Measurements from ENCODE around the gene HS3ST6.
A peak's percentile ranks its signal among the peaks of the same experiment; 100 is the strongest.
"Not testable (repeated sequence)": the region's sequence is repeated elsewhere in the genome, so short reads cannot be mapped to it uniquely, and the experiment has no call there.

The HS3ST6 gene

GRCh38 chr16:1918351-1919326 is at the start of gene HS3ST6:
TSS of gene HS3ST6 (minus strand) at chr16:1918415. CDS start at chr16:1918323, 92 bp downstream.
- Histone ChIP-seq H3K27me3 (ENCODE audit: control insufficient read depth, insufficient read depth, low read length) (peaks cover 74% of the 10 kb centered on the region), H3K36me3 (ENCODE audit: control insufficient read depth, insufficient read depth, low read length) (no peaks in the 10 kb centered on the region), H3K9me3 (ENCODE audit: control insufficient read depth, low read length) (no peaks in the 10 kb centered on the region), H3K4me3 (ENCODE audit: low read length) (no peak within 1 kb of the TSS), H3K4me1 (ENCODE audit: control insufficient read depth, insufficient read depth, low read length) (peaks cover 24% of the 10 kb centered on the region), H3K9ac (ENCODE audit: low read length) (no peak within 1 kb of the TSS)

DNA sequence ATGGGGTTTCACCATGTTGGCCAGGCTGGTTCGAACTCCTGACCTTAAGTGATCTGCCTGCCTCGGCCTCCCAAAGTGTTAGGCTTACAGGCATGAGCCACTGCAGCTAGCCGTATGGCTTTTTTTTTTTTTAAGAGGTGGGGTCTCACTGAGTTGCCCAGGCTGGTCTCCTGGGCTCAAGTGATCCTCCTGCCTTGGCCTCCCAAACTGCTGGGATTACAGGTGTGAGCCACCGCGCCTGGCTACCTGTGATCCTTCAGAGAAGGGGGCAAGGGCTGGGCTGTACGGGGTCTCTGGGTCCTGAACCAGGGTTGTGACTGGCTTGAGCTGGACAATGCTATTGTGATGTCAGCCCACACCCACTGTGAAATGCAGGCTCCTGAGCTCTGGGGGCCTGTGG is 48.2 kb upstream of the HS3ST6 start, which contains the start of gene RNF151:
TSS of gene RNF151 (plus strand) at position 397 of the 400 bp plus-strand sequence. CDS start 26 bp downstream, outside the sequence.
- Histone ChIP-seq H3K9me3 (ENCODE audit: control insufficient read depth, low read length) (no peaks in the 10 kb centered on the region), H3K27me3 (ENCODE audit: control insufficient read depth, insufficient read depth, low read length) (no peaks in the 10 kb centered on the region), H3K36me3 (ENCODE audit: control insufficient read depth, insufficient read depth, low read length) (peaks cover 13% of the 10 kb centered on the region), H3K4me3 (ENCODE audit: low read length) (peak within 1 kb of the TSS; percentile 53), H3K4me1 (ENCODE audit: control insufficient read depth, insufficient read depth, low read length) (peaks cover 8% of the 10 kb centered on the region), H3K9ac (ENCODE audit: low read length) (peak within 1 kb of the TSS; percentile 92)

GRCh38 chr16:1965396-1966001 is 47.3 kb upstream of the HS3ST6 start:
- H3K36me3 ChIP-seq (ENCODE audit: control insufficient read depth, insufficient read depth, low read length): peaks cover 13% of the 10 kb centered on the region
- no peaks in the 10 kb centered on the region for H3K27me3 ChIP-seq (ENCODE audit: control insufficient read depth, insufficient read depth, low read length)
- H3K9me3 ChIP-seq (ENCODE audit: control insufficient read depth, low read length): no peaks in the 10 kb centered on the region
- peak overlapping the region; percentile 53 for H3K4me3 ChIP-seq (ENCODE audit: low read length)
- peak overlapping the region; percentile 92 for H3K9ac ChIP-seq (ENCODE audit: low read length)
- H3K4me1 ChIP-seq (ENCODE audit: control insufficient read depth, insufficient read depth, low read length): peaks cover 8% of the 10 kb centered on the region

- Histone ChIP-seq H3K4me1 (ENCODE audit: control insufficient read depth, insufficient read depth, low read length) (peaks cover 14% of the 10 kb centered on the region), H3K36me3 (ENCODE audit: control insufficient read depth, insufficient read depth, low read length) (peaks cover 13% of the 10 kb centered on the region), H3K27me3 (ENCODE audit: control insufficient read depth, insufficient read depth, low read length) (no peaks in the 10 kb centered on the region), H3K9me3 (ENCODE audit: control insufficient read depth, low read length) (no peaks in the 10 kb centered on the region), H3K4me3 (ENCODE audit: low read length) (peak within 1 kb of the TSS; percentile 53), H3K9ac (ENCODE audit: low read length) (peak within 1 kb of the TSS; percentile 92)
These were observed 46.5 kb upstream of the HS3ST6 start, which contains the start of gene RPS2 for GRCh38 chr16:1964506-1965395. TSS of gene RPS2 (minus strand) at chr16:1964826. CDS start at chr16:1964625, 201 bp downstream.

DNA sequence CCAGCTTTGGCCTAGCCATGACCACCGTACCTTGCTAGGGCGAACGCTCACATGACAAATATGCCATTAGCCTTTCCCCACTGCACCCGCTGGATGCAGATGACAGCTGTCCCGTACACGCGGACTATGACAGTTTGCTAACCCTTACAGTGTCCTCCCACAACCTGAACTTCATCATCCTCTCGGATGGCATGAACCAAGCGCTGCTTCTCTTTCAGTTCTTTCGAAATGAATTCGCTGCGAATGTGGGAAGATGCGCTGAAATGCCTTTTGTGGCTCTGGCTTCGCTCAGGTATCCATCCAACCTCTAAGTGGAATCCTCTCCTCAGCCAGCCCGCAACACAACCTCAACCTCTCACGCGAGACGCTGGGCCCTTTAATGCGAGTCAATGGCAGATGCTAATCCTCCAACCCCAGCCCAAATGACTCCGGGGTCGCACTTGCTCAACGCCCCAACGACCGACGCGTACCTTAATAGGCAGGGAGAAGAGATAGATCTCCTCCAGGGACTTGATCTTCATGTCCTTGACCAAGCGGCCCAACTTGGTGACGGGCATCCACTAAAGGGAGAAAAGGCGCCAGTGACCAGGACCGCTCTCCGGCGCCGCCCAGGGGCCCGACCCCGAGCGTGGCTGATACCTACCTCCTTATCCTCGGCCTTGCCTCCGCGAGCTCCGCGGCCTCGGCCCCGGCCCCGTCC is 45.7 kb upstream of the HS3ST6 start:
- no peaks in the 10 kb centered on the region for H3K9me3 ChIP-seq (ENCODE audit: control insufficient read depth, low read length)
- H3K36me3 ChIP-seq (ENCODE audit: control insufficient read depth, insufficient read depth, low read length): peaks cover 13% of the 10 kb centered on the region

DNA sequence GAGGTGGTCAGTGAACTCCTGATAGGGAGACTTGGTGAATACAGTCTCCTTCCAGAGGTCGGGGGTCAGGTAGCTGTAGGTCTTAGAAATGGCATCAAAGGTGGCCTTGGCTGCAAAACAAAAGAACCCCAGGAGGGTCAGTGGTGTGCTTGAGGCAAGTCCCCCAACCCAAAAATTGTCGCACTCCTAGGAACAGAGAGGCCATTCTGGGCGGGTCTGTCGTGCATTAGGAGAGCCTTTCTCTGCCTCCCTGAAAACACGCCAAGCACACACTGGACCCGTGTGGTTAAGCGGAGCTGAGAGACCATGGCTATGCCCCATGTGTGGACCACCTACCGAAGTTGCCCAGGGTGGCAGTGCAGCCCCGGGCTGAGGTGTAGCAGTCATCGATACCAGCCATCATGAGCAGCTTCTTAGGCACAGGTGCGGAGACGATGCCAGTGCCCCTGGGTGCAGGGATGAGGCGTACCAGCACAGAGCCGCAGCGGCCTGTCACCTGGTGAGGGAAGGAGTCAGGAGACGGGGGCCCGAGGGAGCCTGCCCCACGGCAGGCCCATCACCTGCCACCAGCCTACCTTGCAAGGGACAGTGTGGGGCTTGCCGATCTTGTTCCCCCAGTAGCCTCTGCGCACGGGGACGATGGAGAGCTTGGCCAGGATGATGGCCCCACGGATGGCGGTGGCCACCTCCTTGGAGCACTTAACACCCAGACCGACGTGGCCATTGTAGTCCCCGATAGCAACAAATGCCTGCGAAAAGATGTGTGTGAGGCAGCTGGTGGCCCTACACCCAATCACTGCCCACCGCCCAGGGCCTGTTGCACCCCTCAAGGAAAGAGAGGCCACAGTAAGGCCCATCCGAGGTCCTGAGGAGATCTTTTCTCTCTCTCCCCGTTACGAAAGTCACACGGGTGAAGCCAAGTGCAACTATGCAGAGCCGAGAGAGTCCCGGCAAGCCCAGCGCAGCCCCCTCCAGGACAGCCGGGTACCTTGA is 44.2 kb upstream of the HS3ST6 start:
- not testable (repeated sequence) for H3K9me3 ChIP-seq (ENCODE audit: control insufficient read depth, low read length); H3K9ac ChIP-seq (ENCODE audit: low read length); H3K4me3 ChIP-seq (ENCODE audit: low read length); H3K27me3 ChIP-seq (ENCODE audit: control insufficient read depth, insufficient read depth, low read length)
- Histone ChIP-seq H3K4me1 (ENCODE audit: control insufficient read depth, insufficient read depth, low read length) (peaks cover 21% of the 10 kb centered on the region), H3K36me3 (ENCODE audit: control insufficient read depth, insufficient read depth, low read length) (peaks cover 13% of the 10 kb centered on the region)

More for the DNA sequence above, 45.7 kb upstream of the HS3ST6 start:
- Histone ChIP-seq H3K4me1 (ENCODE audit: control insufficient read depth, insufficient read depth, low read length) (peaks cover 17% of the 10 kb centered on the region), H3K27me3 (ENCODE audit: control insufficient read depth, insufficient read depth, low read length) (no peaks in the 10 kb centered on the region), H3K4me3 (ENCODE audit: low read length) (peak overlapping the region; percentile 53), H3K9ac (ENCODE audit: low read length) (peak overlapping the region; percentile 92)

DNA sequence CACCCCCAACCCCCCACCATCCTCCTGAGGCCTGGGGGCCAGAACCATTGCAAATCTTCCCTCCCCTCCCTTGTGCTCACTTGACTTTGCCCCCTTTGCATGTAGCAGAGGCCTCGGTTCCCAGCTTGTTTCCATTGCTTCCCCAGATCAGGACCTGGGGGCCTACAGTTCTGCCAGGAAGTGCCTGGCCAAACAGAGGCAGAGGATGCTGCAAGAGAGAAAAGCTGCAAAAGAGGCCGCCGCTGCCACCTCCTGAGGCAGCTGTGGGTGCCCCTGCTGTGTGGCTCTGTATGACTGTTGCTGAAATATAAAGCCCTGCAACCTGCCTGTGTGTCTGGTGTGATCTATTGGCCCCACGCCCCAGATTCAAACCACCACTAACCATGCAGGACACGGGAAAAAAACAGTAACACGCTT is 43.4 kb upstream of the HS3ST6 start:
- peaks cover 13% of the 10 kb centered on the region for H3K36me3 ChIP-seq (ENCODE audit: control insufficient read depth, insufficient read depth, low read length)
- no peak overlapping the region for H3K9ac ChIP-seq (ENCODE audit: low read length)
- H3K4me1 ChIP-seq (ENCODE audit: control insufficient read depth, insufficient read depth, low read length): peaks cover 21% of the 10 kb centered on the region
- no peaks in the 10 kb centered on the region for H3K27me3 ChIP-seq (ENCODE audit: control insufficient read depth, insufficient read depth, low read length)
- no peaks in the 10 kb centered on the region for H3K9me3 ChIP-seq (ENCODE audit: control insufficient read depth, low read length)
- H3K4me3 ChIP-seq (ENCODE audit: low read length): no peak overlapping the region

DNA sequence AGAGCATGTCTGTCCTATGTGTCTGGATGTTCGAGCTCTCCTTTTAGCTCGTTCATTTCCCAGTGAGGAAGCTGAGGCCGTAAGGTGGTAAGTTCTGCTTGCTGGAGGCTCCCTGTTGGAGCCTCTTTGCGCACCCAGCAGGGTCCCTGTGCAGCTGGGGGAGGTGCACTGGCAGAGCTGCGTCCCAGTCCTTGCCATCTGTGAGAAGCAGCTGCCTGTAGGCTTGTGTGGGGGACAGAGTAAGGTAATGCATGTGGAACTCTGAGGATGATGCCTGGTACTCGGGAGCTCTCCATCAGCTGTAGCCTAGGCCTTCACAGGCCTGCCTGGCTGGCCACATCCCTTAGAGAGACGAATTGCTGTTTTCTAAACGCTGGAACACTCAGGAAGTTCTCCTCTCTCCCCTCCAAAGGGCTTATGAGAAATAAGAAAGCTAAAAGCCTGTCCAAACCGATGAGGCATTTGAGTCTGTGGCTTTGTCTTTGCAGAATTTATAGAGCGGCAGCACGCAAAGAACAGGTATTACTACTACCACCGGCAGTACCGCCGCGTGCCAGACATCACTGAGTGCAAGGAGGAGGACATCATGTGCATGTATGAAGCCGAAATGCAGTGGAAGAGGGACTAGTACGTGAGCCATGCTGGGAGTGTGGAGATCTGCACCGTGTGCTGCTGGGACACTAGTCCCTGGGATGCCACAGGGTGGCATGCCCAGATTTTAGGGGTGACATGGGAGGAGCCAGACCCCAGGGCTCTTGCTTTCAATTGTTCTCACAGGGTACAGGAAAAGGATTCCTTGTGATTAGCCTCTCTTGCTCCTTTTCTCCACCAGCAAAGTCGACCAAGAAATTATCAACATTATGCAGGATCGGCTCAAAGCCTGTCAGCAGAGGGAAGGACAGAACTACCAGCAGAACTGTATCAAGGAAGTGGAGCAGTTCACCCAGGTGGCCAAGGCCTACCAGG is 42.7 kb upstream of the HS3ST6 start:
- no peak overlapping the region for H3K4me3 ChIP-seq (ENCODE audit: low read length)

GRCh38 chr16:1959269-1960039 is 41.2 kb upstream of the HS3ST6 start, which contains the start of gene NDUFB10:
TSS of gene NDUFB10 (plus strand) at chr16:1959538. CDS start at chr16:1959625, 87 bp downstream.
- no peaks in the 10 kb centered on the region for H3K9me3 ChIP-seq (ENCODE audit: control insufficient read depth, low read length)
- H3K9ac ChIP-seq (ENCODE audit: low read length): peak within 1 kb of the TSS; percentile 87
- H3K27me3 ChIP-seq (ENCODE audit: control insufficient read depth, insufficient read depth, low read length): no peaks in the 10 kb centered on the region
- peaks cover 13% of the 10 kb centered on the region for H3K36me3 ChIP-seq (ENCODE audit: control insufficient read depth, insufficient read depth, low read length)
- H3K4me1 ChIP-seq (ENCODE audit: control insufficient read depth, insufficient read depth, low read length): peaks cover 16% of the 10 kb centered on the region
- peak within 1 kb of the TSS; percentile 74 for H3K4me3 ChIP-seq (ENCODE audit: low read length)

More for the DNA sequence above, 42.7 kb upstream of the HS3ST6 start:
- H3K27me3 ChIP-seq (ENCODE audit: control insufficient read depth, insufficient read depth, low read length): no peaks in the 10 kb centered on the region
- no peak overlapping the region for H3K9ac ChIP-seq (ENCODE audit: low read length)
- no peaks in the 10 kb centered on the region for H3K9me3 ChIP-seq (ENCODE audit: control insufficient read depth, low read length)
- peaks cover 13% of the 10 kb centered on the region for H3K36me3 ChIP-seq (ENCODE audit: control insufficient read depth, insufficient read depth, low read length)
- H3K4me1 ChIP-seq (ENCODE audit: control insufficient read depth, insufficient read depth, low read length): peaks cover 21% of the 10 kb centered on the region
